NOMO-1 (cell line): ENCODE measurements around the gene TAS2R10.

Experiments used
- DNase-seq, 2 experiments: peaks; one replicate each; lab custom pipeline; 2025; ENCODE audit not compliant: unreplicated experiment in 2 of 2; lab: John Stamatoyannopoulos, UW

Gene TAS2R10

GRCh38 chr12:10783252-10783651, 42.9 kb downstream of the TAS2R10 start:
- DNase-seq = no peak

- no peak for DNase-seq
Observed at GRCh38 chr12:10779103-10779502, 47.1 kb downstream of the TAS2R10 start.
